Small intestine (tissue), 7 donors: ENCODE measurements around the gene GP1BA. TPM values are rescaled to one million over a fixed set of nuclear protein-coding genes. Genes with fewer than 3 reads are reported as not detected.

Source experiments
- DNase-seq, 2 donors: peaks; one replicate each; pipeline versions ENCODE4 v3.0.0 to v3.0.0-alpha.2; 2013
- FAIRE-seq: peaks from 2 replicates; lab custom pipeline; 2012; peaks lifted over from hg19 to GRCh38; lab: Jason Lieb, UNC
- H3K27ac ChIP-seq, 3 donors: one replicate each; pipeline ENCODE4 v1.5.1; 2013; ENCODE audit warnings: low read length in 2 of 3, mild to moderate bottlenecking in 2 of 3, control low read depth in 1 of 3, inconsistent platforms in 1 of 3, low read depth in 1 of 3, moderate library complexity in 1 of 3
- H3K27me3 ChIP-seq, 3 donors: one replicate each; pipeline ENCODE4 v1.6.1; 2013; ENCODE audit warnings: low read length in 3 of 3, inconsistent platforms in 1 of 3; ENCODE audit not compliant: control insufficient read depth in 3 of 3, insufficient read depth in 3 of 3
- H3K36me3 ChIP-seq, 3 donors: one replicate each; pipeline ENCODE4 v1.6.1; 2013; ENCODE audit warnings: low read length in 3 of 3, inconsistent platforms in 1 of 3, low read depth in 1 of 3, mild to moderate bottlenecking in 1 of 3, moderate library complexity in 1 of 3; ENCODE audit not compliant: control insufficient read depth in 3 of 3, insufficient read depth in 2 of 3
- H3K4me1 ChIP-seq, 3 donors: one replicate each; pipeline ENCODE4 v1.6.1; 2013; ENCODE audit warnings: low read length in 2 of 3, inconsistent platforms in 1 of 3, low read depth in 1 of 3, mild to moderate bottlenecking in 1 of 3, moderate library complexity in 1 of 3; ENCODE audit not compliant: control insufficient read depth in 3 of 3, insufficient read depth in 2 of 3
- H3K4me3 ChIP-seq, 3 donors: one replicate each; pipeline ENCODE4 v1.5.1; 2013; ENCODE audit warnings: low read length in 3 of 3, control low read depth in 1 of 3, inconsistent platforms in 1 of 3, low read depth in 1 of 3, mild to moderate bottlenecking in 1 of 3, moderate library complexity in 1 of 3
- H3K9me3 ChIP-seq, 2 donors: one replicate each; pipeline ENCODE4 v1.6.1; 2013; ENCODE audit warnings: low read depth in 1 of 2, low read length in 1 of 2; ENCODE audit not compliant: control insufficient read depth in 2 of 2, insufficient read depth in 1 of 2
- WGBS, 3 donors: extraction: QIAGEN DNeasy Blood & Tissue Kit; methylation state at CpG; one replicate each; pipeline ENCODE4 v1.1.7; 2013; 5-methylcytosine and 5-hydroxymethylcytosine counted together
- polyA plus RNA-seq, 4 donors: library from polyadenylated mRNA; stranded (reverse) in 3 of 4; unstranded in 1 of 4; fragments of 200-250 nt in 3 of 4; fragments of 120-200 nt in 1 of 4; gene quantifications; one replicate each; pipeline versions ENCODE4 v1.2.1 to v1.2.3, GENCODE V29; 2013
- donor health status: healthy with polysubstance abuse.
- donor health status: control.
- donor health status: control.
- donor health status: Bipolar disorder and iron deficiency.
- donor health status: healthy.

The GP1BA gene
- polyA plus RNA-seq, 4 donors = 0.06 to 1.4 TPM; not detected in 2

DNA sequence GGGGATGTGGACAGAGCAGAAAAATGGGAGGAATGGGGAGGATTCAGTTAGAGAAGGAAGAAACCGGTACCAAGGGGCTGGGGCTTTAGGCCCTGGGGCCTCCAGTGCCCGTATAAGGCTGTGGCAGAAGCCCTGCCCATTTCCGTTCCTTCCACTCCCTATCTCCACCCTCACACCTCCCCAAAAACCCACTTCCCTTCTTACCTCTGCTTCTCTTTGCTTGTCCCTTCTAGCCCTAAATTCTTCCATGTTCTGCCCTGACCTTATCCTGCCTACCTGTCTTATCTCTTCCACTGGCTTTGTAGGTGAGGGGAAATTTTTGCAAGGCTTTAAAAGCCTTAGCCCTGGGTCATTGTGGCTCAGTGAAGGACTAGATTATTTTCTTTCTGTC lies 12.1 kb downstream of the GP1BA start:
- FAIRE-seq = no peak
- peak in 1 of 2 donors; percentile 53 for DNase-seq
- peaks cover 4 to 31% (median 17%) of the 10 kb centered on the region in 3 donors for H3K4me1 ChIP-seq
- 25 to 70% (median 39%) methylated on average over 3 of the region's 3 CpGs for WGBS, 3 donors
- H3K36me3 ChIP-seq = peaks cover 0 to 51% (median 24%) of the 10 kb centered on the region in 3 donors
- H3K27ac ChIP-seq = peak overlapping the region in 2 of 3 donors; percentile 86
- no peaks in the 10 kb centered on the region for H3K9me3 ChIP-seq
- no peaks in the 10 kb centered on the region for H3K27me3 ChIP-seq
- H3K4me3 ChIP-seq = peak overlapping the region in 1 of 3 donors; percentile 5

DNA sequence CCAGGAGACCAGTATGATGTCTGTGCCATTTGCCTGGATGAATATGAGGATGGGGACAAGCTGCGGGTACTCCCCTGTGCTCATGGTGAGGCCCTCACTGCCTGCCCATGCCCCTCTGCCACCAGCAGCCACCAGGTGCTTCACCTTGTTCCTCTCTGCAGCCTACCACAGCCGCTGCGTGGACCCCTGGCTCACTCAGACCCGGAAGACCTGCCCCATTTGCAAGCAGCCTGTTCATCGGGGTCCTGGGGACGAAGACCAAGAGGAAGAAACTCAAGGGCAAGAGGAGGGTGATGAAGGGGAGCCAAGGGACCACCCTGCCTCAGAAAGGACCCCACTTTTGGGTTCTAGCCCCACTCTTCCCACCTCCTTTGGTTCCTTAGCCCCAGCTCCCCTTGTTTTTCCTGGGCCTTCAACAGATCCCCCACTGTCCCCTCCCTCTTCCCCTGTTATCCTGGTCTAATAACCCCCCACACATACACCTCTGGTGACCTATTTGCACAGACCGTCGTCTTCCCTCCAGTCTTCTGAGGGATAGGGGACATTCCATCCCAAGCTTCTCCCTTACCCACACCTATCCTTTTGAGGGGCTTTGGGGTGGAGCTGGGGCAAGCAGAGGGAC lies 12.6 kb downstream of the GP1BA start:
- no peak for DNase-seq
- Histone ChIP-seq H3K4me3 (peak overlapping the region in 1 of 3 donors; percentile 5), H3K27me3 (no peaks in the 10 kb centered on the region), H3K36me3 (peaks cover 0 to 51% (median 24%) of the 10 kb centered on the region in 3 donors), H3K4me1 (peaks cover 4 to 31% (median 17%) of the 10 kb centered on the region in 3 donors), H3K27ac (peak overlapping the region; percentile 37 to 86 (median 86)), H3K9me3 (no peaks in the 10 kb centered on the region)
- FAIRE-seq = no peak
- 43 to 58% (median 48%) methylated on average over 8 of the region's 8 CpGs for WGBS, 3 donors

DNA sequence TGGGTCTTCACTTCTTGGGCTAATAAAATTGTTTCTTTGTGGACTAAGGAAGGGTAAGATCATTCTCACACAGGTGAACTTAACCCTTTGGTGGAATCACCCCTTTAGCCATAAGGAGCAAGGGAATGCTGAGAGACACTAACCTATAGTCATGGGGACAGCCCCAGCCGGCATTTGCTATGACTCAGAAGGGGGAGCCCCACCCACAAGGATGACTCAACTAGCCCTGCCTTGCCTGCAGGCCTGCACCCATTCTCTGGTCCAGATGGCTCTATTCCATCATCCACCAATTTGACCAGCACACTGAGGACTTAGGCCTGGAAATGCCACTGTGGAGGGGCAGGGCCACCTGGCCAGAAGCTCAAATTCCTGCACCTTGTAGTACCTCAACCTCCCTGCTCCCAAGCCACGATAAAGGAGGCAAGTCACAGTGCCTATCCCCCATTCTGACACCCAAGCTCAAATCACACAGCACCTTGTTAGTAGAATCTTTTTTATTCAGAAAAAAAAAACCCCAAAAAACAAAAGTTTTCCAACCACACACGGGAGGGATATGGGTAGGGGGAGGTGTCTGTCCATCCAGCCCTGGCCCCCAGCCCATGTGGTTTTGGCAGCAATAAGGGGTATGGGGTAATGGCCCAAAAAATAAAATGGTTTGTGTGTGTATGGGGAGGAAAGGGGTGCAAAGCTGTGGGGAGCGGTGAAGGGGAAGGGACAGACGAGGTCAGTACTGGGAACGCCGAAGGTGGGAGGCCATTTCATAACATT lies 13.3 kb downstream of the GP1BA start:
- H3K36me3 ChIP-seq = peaks cover 0 to 51% (median 24%) of the 10 kb centered on the region in 3 donors
- FAIRE-seq (no peak), DNase-seq (peak; percentile 71 to 92)
- H3K27me3 ChIP-seq = no peaks in the 10 kb centered on the region
- peaks cover 4 to 34% (median 17%) of the 10 kb centered on the region in 3 donors for H3K4me1 ChIP-seq
- peak overlapping the region; percentile 37 to 86 (median 86) for H3K27ac ChIP-seq
- WGBS, 3 donors = 17 to 29% (median 18%) methylated on average over 7 of the region's 7 CpGs
- H3K4me3 ChIP-seq = peak overlapping the region in 1 of 3 donors; percentile 87
- H3K9me3 ChIP-seq = no peaks in the 10 kb centered on the region

DNA sequence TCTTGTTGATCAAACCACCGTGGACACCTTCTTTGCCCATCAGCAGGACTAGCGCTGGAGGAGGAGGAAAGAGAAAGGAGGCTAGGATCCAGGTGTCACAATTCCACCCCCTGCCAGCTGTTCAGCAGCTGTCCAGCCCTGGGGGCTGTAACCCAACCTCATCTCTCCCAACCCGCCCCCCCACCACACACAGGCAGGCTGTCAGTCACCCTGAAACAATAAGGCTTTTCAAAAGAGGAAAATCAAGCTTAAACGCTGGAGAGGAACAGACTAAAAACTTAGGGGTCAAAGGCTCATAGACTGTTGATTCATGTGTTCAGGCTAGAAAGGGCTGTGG lies 13.8 kb downstream of the GP1BA start:
- 16 to 27% (median 21%) methylated on average over 3 to 4 of the region's 4 CpGs for WGBS, 3 donors
- peaks cover 0 to 51% (median 24%) of the 10 kb centered on the region in 3 donors for H3K36me3 ChIP-seq
- DNase-seq = no peak

DNA sequence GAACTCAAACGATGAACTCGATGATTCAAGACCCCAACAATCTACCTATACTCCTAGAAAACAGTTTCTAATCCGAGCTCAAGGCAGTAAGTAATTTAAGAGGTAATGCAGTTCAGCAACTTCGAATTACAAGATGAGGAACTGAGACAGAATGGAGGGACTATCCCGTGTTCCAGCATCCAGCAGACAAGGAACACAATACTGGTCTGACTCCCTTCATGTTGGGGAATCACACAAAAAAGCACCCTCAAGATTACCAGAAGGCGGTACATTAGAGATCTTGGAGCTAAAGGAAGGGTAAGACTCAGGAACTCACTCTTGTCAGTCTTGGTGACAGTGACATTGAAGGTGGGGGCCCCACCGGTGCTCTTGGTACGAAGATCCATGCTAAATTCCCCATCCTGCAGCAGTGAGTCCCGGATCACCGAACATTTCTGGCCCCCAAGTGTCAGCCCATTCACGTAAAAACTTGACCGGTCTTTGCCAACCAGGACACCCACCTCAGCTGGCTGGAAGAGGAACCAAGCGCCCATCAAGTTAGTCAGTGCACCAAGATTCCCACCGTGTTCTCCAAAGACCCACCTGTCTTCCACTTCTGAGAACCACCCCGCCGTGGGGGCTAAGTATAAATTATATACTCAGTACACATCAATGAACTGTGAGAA lies 14.4 kb downstream of the GP1BA start:
- Histone ChIP-seq H3K27ac (peak overlapping the region; percentile 86 to 97 (median 86)), H3K36me3 (peaks cover 0 to 51% (median 24%) of the 10 kb centered on the region in 3 donors), H3K4me1 (peaks cover 4 to 42% (median 18%) of the 10 kb centered on the region in 3 donors), H3K9me3 (no peaks in the 10 kb centered on the region), H3K27me3 (no peaks in the 10 kb centered on the region), H3K4me3 (peak overlapping the region; percentile 87 to 99 (median 93))
- DNase-seq (no peak), FAIRE-seq (no peak)
- WGBS, 3 donors = 8 to 21% (median 8%) methylated on average over 16 of the region's 16 CpGs

More for the DNA sequence above, 13.8 kb downstream of the GP1BA start:
- Histone ChIP-seq H3K27me3 (no peaks in the 10 kb centered on the region), H3K4me1 (peaks cover 4 to 40% (median 22%) of the 10 kb centered on the region in 3 donors), H3K9me3 (no peaks in the 10 kb centered on the region), H3K4me3 (peak overlapping the region in 2 of 3 donors; percentile 87 to 93), H3K27ac (peak overlapping the region; percentile 86 to 97 (median 86))
- no peak for FAIRE-seq

DNA sequence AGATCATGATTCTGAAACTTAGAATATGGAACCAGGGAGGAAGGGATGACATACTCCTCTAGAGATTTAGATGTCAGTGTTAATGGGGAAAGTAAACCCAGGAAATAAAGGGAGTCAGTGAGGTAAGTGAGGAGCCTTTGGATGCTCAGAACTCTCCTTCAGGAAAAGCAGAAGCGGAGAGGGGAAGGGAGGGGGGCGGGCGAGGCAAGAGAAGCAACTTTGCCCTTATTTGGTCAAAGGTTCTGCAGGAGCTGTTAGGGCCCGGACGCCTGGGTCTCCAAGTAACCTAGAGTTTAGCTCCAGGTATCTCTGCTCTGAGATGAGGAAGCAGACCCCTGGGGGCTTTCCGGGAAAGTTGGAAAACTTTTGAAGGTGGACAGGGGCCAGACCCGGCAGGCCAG lies 14.9 kb downstream of the GP1BA start:
- Histone ChIP-seq H3K4me3 (peak overlapping the region; percentile 87 to 99 (median 93)), H3K9me3 (no peaks in the 10 kb centered on the region), H3K27ac (peak overlapping the region; percentile 86 to 97 (median 86)), H3K4me1 (peaks cover 4 to 41% (median 16%) of the 10 kb centered on the region in 3 donors), H3K27me3 (no peaks in the 10 kb centered on the region), H3K36me3 (peaks cover 0 to 48% (median 24%) of the 10 kb centered on the region in 3 donors)
- WGBS, 3 donors = 0 to 5% (median 0%) methylated on average over 5 to 7 of the region's 7 CpGs
- FAIRE-seq (no peak), DNase-seq (no peak)

DNA sequence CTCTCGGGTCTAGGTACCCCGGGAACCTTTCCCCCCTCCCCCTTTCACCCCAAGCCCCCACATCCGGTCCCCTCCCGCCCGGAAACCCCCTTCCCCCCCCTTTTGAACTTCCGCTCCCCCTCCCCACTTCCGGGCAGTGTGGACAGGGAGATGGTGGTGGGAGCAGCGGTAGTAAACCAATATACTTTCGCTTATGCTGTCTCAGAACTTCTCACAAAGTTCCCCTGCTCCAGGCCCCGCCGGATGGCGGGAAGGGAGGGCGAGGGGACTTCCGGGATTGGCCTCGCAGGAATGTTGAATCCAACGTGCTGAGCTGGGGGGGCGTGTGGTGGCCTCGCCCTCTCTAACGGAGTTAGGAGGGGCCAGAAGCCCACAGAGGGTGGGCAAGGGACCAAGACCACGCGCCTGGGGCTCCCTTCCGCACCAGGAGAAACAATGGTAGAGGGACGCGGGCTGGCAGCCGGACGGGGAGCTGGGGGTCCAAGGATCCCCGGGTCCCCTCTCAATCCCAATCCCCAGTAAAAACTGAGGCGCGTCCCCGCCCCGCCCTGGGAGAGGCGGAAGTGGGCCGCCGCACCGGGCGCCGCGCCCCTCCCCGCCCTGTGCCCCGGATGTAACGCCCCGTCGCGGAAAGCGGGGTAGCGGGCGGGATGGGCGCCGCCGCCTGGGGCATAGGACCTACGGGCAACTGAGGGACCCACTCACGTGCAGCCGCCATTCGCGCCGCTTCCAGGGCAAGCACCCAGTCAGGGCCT lies 15.5 kb downstream of the GP1BA start:
- WGBS, 3 donors = 0 to 1% (median 0%) methylated on average over 36 to 56 of the region's 56 CpGs
- Histone ChIP-seq H3K4me1 (peaks cover 4 to 40% (median 16%) of the 10 kb centered on the region in 3 donors), H3K27ac (peak overlapping the region; percentile 95 to 98 (median 97)), H3K27me3 (no peaks in the 10 kb centered on the region), H3K4me3 (peak overlapping the region; percentile 87 to 99 (median 93)), H3K9me3 (no peaks in the 10 kb centered on the region), H3K36me3 (peaks cover 0 to 42% (median 21%) of the 10 kb centered on the region in 3 donors)
- DNase-seq (peak; percentile 69 to 76), FAIRE-seq (no peak)
